Erythroblast (primary cell): ENCODE data around the gene SH2D3A.

ENCODE experiments used
- GATA1 ChIP-seq: IDR thresholded peaks from 2 replicates; pipeline ENCODE4 v1.6.1; 2011; ENCODE audit warnings: low read depth, mild to moderate bottlenecking, control low read depth, low read length, moderate library complexity
- POLR2A ChIP-seq: IDR thresholded peaks from 2 replicates; pipeline ENCODE4 v1.6.1; 2011; ENCODE audit warnings: mild to moderate bottlenecking, low read length

GRCh38 chr19:6777434-6777833 lies 10.2 kb upstream of the SH2D3A start:
- TF ChIP-seq POLR2A (no peak), GATA1 (no peak)
